H9 (cell line): ENCODE results near the gene NUP54. TPM values are rescaled to one million over a fixed set of nuclear protein-coding genes. Genes with fewer than 3 reads are reported as not detected.

ENCODE experiments used
- DNase-seq: peaks from one replicate; pipeline ENCODE4 v3.0.0-alpha.2; 2017
- H2AFZ ChIP-seq: one replicate; pipeline ENCODE4 v1.6.1; 2013; ENCODE audit warnings: mild to moderate bottlenecking, low read length, control low read depth, moderate library complexity
- H2AK5ac ChIP-seq: 2 replicates; pipeline ENCODE4 v1.6.1; 2013; ENCODE audit warnings: low read length, control low read depth, mixed read lengths; ENCODE audit not compliant: insufficient read length
- H2BK120ac ChIP-seq: one replicate; pipeline ENCODE4 v1.6.1; 2013; ENCODE audit warnings: low read depth, mild to moderate bottlenecking, low read length, control low read depth, inconsistent platforms; ENCODE audit not compliant: poor library complexity, severe bottlenecking
- H2BK12ac ChIP-seq: 2 replicates; pipeline ENCODE4 v1.6.1; 2013; ENCODE audit warnings: low read length, control low read depth, mixed read lengths, low read depth; ENCODE audit not compliant: insufficient read length
- H2BK15ac ChIP-seq: 2 replicates; pipeline ENCODE4 v1.6.1; 2013; ENCODE audit warnings: low read depth, low read length, control low read depth
- H2BK20ac ChIP-seq: one replicate; pipeline ENCODE4 v1.6.1; 2013; ENCODE audit warnings: low read depth, mild to moderate bottlenecking, low read length, control low read depth, inconsistent platforms; ENCODE audit not compliant: poor library complexity, severe bottlenecking
- H2BK5ac ChIP-seq: 2 replicates; pipeline ENCODE4 v1.6.1; 2013; ENCODE audit warnings: low read length, control low read depth, mixed read lengths; ENCODE audit not compliant: insufficient read length
- H3K14ac ChIP-seq: 2 replicates; pipeline ENCODE4 v1.6.1; 2013; ENCODE audit warnings: low read length, control low read depth; ENCODE audit not compliant: insufficient read depth
- H3K18ac ChIP-seq: 2 replicates; pipeline ENCODE4 v1.6.1; 2013; ENCODE audit warnings: low read depth, mild to moderate bottlenecking, mixed read lengths, low read length, control low read depth; ENCODE audit not compliant: insufficient read length
- H3K23ac ChIP-seq: 2 replicates; pipeline ENCODE4 v1.6.1; 2013; ENCODE audit warnings: low read length, control low read depth, mixed read lengths, low read depth; ENCODE audit not compliant: insufficient read length
- H3K23me2 ChIP-seq: 2 replicates; pipeline ENCODE4 v1.6.1; 2013; ENCODE audit warnings: low read depth, mild to moderate bottlenecking, mixed read lengths, low read length, control low read depth; ENCODE audit not compliant: insufficient read length, poor library complexity, severe bottlenecking
- H3K27ac ChIP-seq: 2 replicates; pipeline ENCODE4 v1.5.1; 2013; ENCODE audit warnings: low read length, control low read depth, mixed read lengths, low read depth; ENCODE audit not compliant: insufficient read length
- H3K27me3 ChIP-seq: 2 replicates; pipeline ENCODE4 v1.6.1; 2013; ENCODE audit warnings: low read length, control low read depth, inconsistent platforms; ENCODE audit not compliant: insufficient read depth
- H3K4ac ChIP-seq: 2 replicates; pipeline ENCODE4 v1.6.1; 2013; ENCODE audit warnings: low read depth, mild to moderate bottlenecking, control low read depth, inconsistent platforms, low read length, moderate library complexity
- H3K4me1 ChIP-seq: 2 replicates; pipeline ENCODE4 v1.6.1; 2013; ENCODE audit warnings: low read length, control low read depth, inconsistent platforms; ENCODE audit not compliant: insufficient read depth
- H3K4me2 ChIP-seq: 2 replicates; pipeline ENCODE4 v1.6.1; 2013; ENCODE audit warnings: low read length, control low read depth, mixed read lengths; ENCODE audit not compliant: insufficient read length, insufficient read depth
- H3K56ac ChIP-seq: 2 replicates; pipeline ENCODE4 v1.6.1; 2013; ENCODE audit warnings: low read depth, mild to moderate bottlenecking, mixed read lengths, low read length, control low read depth; ENCODE audit not compliant: insufficient read length
- H3K79me1 ChIP-seq: 2 replicates; pipeline ENCODE4 v1.6.1; 2013; ENCODE audit warnings: low read depth, mild to moderate bottlenecking, moderate library complexity, low read length, control low read depth, inconsistent platforms; ENCODE audit not compliant: insufficient read depth, poor library complexity, severe bottlenecking
- H3K79me2 ChIP-seq: 2 replicates; pipeline ENCODE4 v1.6.1; 2013; ENCODE audit warnings: low read length, control low read depth, inconsistent platforms; ENCODE audit not compliant: insufficient read depth
- H3K9ac ChIP-seq: 2 replicates; pipeline ENCODE4 v1.6.1; 2013; ENCODE audit warnings: low read length, control low read depth, mixed read lengths; ENCODE audit not compliant: insufficient read length; ENCODE audit errors: extremely low read depth
- H3K9me3 ChIP-seq: one replicate; pipeline ENCODE4 v1.6.1; 2013; ENCODE audit warnings: low read depth, low read length, inconsistent platforms; ENCODE audit not compliant: control insufficient read depth
- H3T11ph ChIP-seq: one replicate; pipeline ENCODE4 v1.6.1; 2013; ENCODE audit warnings: mild to moderate bottlenecking, low read length, control low read depth, inconsistent platforms
- H4K20me1 ChIP-seq: one replicate; pipeline ENCODE4 v1.6.1; 2013; ENCODE audit not compliant: control insufficient read depth, insufficient read length, insufficient read depth
- H4K5ac ChIP-seq: 2 replicates; pipeline ENCODE4 v1.6.1; 2013; ENCODE audit warnings: low read depth, mild to moderate bottlenecking, mixed read lengths, low read length, control low read depth; ENCODE audit not compliant: insufficient read length
- H4K8ac ChIP-seq: replicated peaks from 2 replicates; pipeline ENCODE4 v1.6.1; 2013; ENCODE audit warnings: low read length, control low read depth, mixed read lengths, low read depth; ENCODE audit not compliant: insufficient read length
- H4K91ac ChIP-seq: 2 replicates; pipeline ENCODE4 v1.6.1; 2013; ENCODE audit warnings: low read depth, mild to moderate bottlenecking, moderate library complexity, mixed read lengths, low read length, control low read depth; ENCODE audit not compliant: insufficient read length
- H3K27ac Mint-ChIP-seq, 3 experiments: 2 replicates in 2 of 3; 3 replicates in 1 of 3; pipeline ENCODE4 v1.8.0; 2020 to 2021; ENCODE audit warnings: mixed read lengths in 3 of 3, mild to moderate bottlenecking in 1 of 3, moderate library complexity in 1 of 3
- H3K27me3 Mint-ChIP-seq: 2 replicates; pipeline ENCODE4 v1.8.0; 2021; ENCODE audit warnings: low read depth, mild to moderate bottlenecking, moderate library complexity, mixed read lengths
- H3K36me3 Mint-ChIP-seq, 3 experiments: 2 replicates in 2 of 3; 3 replicates in 1 of 3; pipeline ENCODE4 v1.8.0; 2020 to 2021; ENCODE audit warnings: low read depth in 3 of 3, mixed read lengths in 3 of 3; ENCODE audit not compliant: insufficient read depth in 1 of 3
- H3K4me1 Mint-ChIP-seq, 2 experiments: 2 replicates each; pipeline ENCODE4 v1.8.0; 2020; ENCODE audit warnings: mixed read lengths in 2 of 2
- H3K4me3 Mint-ChIP-seq, 2 experiments: 2 replicates in 1 of 2; 3 replicates in 1 of 2; pipeline ENCODE4 v1.8.0; 2020 to 2021; ENCODE audit warnings: mild to moderate bottlenecking in 2 of 2, mixed read lengths in 2 of 2, moderate library complexity in 1 of 2
- H3K9me3 Mint-ChIP-seq, 2 experiments: 2 replicates in 1 of 2; 3 replicates in 1 of 2; pipeline ENCODE4 v1.8.0; 2020; ENCODE audit warnings: mild to moderate bottlenecking in 2 of 2, mixed read lengths in 2 of 2, moderate library complexity in 1 of 2
- WGBS: extraction: QIAGEN DNeasy Blood & Tissue Kit; methylation state at CpG from one replicate; pipeline ENCODE4 v1.1.7; 2013; ENCODE audit warnings: missing lambda C conversion rate, low lambda C conversion rate, mixed read lengths; ENCODE audit not compliant: insufficient read length; ENCODE audit errors: extremely low coverage; 5-methylcytosine and 5-hydroxymethylcytosine counted together
- total RNA-seq: library from RNA; stranded (reverse); gene quantifications from 2 replicates; pipeline ENCODE4 v1.2.1, GENCODE V29; 2021
- TF ChIP-seq, protein P1 (sequence below): fragments of 200-600 bp; sonication (generic); conservative IDR thresholded peaks from 3 replicates; pipeline ENCODE4 v1.8.0; 2021; ENCODE audit warnings: antibody characterized with exemption, mild to moderate bottlenecking

NUP54 gene
- total RNA-seq, 1 experiment from 2014 or later: 129 TPM

GRCh38 chr4:76188557-76188956, 40.4 kb upstream of the NUP54 start:
- H3T11ph ChIP-seq: no peak overlapping the region
- no peak overlapping the region for H3K27ac Mint-ChIP-seq
- no peak overlapping the region for H4K5ac ChIP-seq
- H3K27me3 Mint-ChIP-seq: no peaks in the 10 kb centered on the region; the same call in 1 of the 2 replicates
- no peak overlapping the region for H3K23ac ChIP-seq
- H2BK15ac ChIP-seq: no peak overlapping the region
- no peaks in the 10 kb centered on the region for H3K4me1 Mint-ChIP-seq
- peaks cover 8 to 18% of the 10 kb centered on the region in 2 experiments; a peak in 4 of 5 replicates for H3K9me3 Mint-ChIP-seq
- H3K27me3 ChIP-seq: no peaks in the 10 kb centered on the region
- no peak overlapping the region for H2BK120ac ChIP-seq
- no peak overlapping the region for H2BK20ac ChIP-seq
- H3K36me3 Mint-ChIP-seq: peaks cover 25 to 31% (median 31%) of the 10 kb centered on the region in 3 experiments
- DNase-seq: no peak
- no peak overlapping the region for H3K4me3 Mint-ChIP-seq
- no peak overlapping the region for H3K18ac ChIP-seq
- no peak overlapping the region for H4K91ac ChIP-seq
- TF ChIP-seq, protein P1, sequence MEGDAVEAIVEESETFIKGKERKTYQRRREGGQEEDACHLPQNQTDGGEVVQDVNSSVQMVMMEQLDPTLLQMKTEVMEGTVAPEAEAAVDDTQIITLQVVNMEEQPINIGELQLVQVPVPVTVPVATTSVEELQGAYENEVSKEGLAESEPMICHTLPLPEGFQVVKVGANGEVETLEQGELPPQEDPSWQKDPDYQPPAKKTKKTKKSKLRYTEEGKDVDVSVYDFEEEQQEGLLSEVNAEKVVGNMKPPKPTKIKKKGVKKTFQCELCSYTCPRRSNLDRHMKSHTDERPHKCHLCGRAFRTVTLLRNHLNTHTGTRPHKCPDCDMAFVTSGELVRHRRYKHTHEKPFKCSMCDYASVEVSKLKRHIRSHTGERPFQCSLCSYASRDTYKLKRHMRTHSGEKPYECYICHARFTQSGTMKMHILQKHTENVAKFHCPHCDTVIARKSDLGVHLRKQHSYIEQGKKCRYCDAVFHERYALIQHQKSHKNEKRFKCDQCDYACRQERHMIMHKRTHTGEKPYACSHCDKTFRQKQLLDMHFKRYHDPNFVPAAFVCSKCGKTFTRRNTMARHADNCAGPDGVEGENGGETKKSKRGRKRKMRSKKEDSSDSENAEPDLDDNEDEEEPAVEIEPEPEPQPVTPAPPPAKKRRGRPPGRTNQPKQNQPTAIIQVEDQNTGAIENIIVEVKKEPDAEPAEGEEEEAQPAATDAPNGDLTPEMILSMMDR: no peak
- H2AFZ ChIP-seq: no peak overlapping the region
- no peak overlapping the region for H2BK5ac ChIP-seq
- H3K9me3 ChIP-seq: peaks cover 5% of the 10 kb centered on the region
- no peaks in the 10 kb centered on the region for H3K79me2 ChIP-seq
- H3K79me1 ChIP-seq: no peaks in the 10 kb centered on the region
- WGBS: no CpG with 5 or more reads among the region's 3 CpGs
- H4K8ac ChIP-seq: no peak overlapping the region
- H4K20me1 ChIP-seq: no peaks in the 10 kb centered on the region
- H2AK5ac ChIP-seq: no peak overlapping the region
- H3K4me2 ChIP-seq: no peak overlapping the region
- no peak overlapping the region for H3K14ac ChIP-seq
- no peak overlapping the region for H2BK12ac ChIP-seq
- H3K27ac ChIP-seq: no peak overlapping the region
- H3K9ac ChIP-seq: no peak overlapping the region
- no peaks in the 10 kb centered on the region for H3K23me2 ChIP-seq
- H3K56ac ChIP-seq: no peak overlapping the region
- no peak overlapping the region for H3K4ac ChIP-seq
- no peaks in the 10 kb centered on the region for H3K4me1 ChIP-seq
